GM19043 (cell line): ENCODE data around the gene KLHDC4.
A peak's percentile ranks its signal among the peaks of the same experiment; 100 is the strongest.

ENCODE experiments used
- ATAC-seq: cut with Tn5 transposase; IDR thresholded peaks from one replicate; pipeline ENCODE4 v1.9.1; 2021; ENCODE audit warnings: low read depth; ENCODE audit not compliant: unreplicated experiment

Gene KLHDC4

DNA sequence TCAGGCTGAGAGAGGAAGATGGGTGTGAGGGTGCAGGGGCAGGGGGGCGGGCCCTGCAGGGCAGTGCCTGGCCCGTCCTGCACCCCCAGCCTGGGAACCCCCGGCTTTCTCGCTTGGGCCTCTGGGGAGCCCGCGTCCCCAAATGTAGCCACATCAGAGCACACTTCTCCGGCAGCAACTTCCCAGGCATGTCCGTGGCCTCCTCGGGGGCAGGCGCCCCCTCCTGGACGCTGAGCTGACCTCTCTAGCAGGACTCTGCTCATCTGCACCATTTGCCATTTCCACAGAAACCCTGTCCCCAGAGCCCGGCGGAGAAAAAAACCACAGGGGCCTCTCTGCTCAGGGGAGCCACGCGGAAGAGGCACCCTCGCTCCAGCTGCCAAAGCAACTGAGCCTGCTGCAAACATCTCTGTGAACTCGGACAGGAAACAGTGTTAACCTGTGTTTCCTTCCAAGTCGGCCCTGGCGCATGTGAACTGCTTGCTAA is 63.4 kb downstream of the KLHDC4 start:
- peak; percentile 53 for ATAC-seq

DNA sequence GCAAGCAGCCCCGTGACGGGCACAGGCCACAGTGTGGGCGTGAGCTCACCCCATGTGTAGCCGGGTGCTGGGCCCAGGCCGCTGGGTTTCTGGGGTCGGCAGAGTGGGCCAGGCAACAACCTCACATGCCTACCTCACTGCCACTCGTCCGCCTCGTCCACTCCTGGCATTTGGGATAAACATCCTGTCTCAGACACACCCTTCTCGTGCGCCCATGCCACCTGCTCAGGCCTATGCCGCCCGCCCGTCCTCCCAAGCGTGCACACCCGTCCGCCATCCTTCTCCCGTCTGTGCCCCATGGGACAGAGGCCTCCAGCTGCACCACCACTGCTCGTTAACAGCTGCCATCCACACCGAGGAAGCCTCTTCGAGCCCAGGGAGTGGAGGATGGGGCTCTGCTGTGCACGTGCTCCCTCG is 64.3 kb downstream of the KLHDC4 start:
- ATAC-seq = no peak

DNA sequence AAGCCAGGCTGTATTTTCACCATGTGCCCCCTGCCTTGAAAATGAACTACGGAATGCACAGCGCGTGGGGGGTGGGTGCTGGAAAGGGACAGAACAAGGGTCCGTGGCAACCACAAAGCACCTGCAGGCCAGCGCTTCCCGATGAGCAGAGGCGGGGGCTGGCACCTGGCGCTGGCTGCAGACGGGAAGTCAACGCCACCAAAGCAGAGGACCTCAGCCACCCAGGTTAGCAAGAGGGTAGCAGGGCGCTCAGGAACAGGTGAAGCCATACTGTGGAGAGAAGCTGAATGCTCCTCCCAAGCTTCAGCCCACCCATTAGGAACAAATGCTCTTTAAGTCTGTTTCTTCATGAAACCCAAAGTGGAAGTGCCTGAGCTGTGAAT is 64.7 kb downstream of the KLHDC4 start:
- ATAC-seq = no peak

GRCh38 chr16:87700406-87701077 is 65.2 kb downstream of the KLHDC4 start:
- ATAC-seq = no peak

GRCh38 chr16:87698676-87699199 is 67.0 kb downstream of the KLHDC4 start:
- no peak for ATAC-seq

DNA sequence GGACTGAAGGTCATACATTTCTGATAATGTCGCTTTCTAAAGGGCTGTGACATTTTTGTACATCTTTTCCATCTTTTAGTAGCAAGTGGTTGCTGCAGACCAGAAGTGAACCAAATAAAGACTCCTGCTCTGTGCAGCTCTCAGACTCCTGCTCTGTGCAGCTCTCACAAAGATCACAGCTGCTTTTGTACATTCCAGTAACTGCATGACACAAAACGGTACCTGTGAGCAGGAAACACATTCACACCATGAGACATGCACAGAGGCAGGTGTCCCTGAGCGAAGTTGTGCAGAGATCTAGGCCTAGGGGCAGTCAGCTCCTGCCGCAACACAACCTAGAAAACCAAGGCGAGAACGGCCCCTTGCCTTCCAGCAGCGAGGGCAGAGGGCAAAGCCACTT is 67.5 kb downstream of the KLHDC4 start:
- no peak for ATAC-seq

DNA sequence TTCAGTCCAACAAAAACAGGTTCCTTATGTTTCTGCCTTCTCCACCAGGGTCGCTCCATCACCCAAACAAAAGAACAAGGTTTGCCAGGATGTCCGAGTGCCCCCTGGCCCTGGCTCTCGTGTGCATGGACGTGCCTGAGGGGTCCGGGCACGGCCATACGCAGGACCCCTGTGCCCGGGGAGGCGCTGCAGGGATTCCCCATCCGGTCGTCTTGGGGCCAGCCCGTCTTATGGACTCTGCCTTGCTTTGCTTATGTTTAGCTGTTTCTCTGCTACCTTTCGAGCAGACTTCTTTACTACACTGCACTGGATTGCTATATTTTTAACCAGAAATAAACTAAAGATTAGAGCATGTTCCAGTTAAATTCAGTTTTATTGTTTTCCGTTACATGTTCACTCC is 68.0 kb downstream of the KLHDC4 start:
- ATAC-seq = no peak

- ATAC-seq = no peak
Measured at GRCh38 chr16:87697256-87697655, 68.5 kb downstream of the KLHDC4 start.

DNA sequence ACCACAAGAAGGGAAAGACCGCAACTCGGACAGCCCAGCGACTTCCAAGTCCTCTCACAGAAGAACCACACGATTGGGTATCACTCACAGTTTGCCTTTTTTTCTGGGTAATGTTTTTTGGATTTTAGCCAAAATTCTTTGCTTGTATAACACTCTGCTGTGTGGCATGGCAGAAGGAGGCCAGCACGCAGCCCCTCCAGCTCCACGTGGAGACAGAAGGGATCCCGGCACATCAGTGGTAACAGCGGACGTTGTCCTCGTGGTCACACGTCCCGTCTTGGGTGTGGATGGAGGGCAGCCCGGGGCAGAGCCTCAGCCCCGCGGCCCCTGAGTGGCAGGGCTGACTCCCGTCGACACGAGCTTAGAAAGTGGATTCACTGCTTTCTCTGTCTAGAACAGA is 69.1 kb downstream of the KLHDC4 start:
- ATAC-seq = no peak

DNA sequence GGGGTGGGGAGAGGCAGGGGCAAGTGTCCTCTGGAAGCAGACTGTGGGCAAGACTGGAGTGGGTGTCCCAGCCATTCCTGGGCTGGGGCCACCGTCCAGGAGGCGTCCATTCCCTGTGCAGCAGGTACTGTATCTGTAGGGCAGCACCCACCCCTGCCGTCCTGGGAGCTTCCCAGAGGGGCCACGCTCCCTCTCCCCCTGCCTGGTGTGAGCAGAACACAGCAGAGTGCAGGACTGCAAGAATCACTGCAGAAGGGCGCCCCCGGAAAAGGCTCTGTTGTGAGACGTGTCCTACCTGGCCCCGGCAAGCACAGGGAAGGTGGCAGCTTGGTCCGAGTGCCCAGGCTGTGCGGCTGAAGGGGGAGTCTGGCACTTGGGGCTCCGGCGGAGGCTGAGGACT is 70.3 kb downstream of the KLHDC4 start:
- ATAC-seq = no peak

- no peak for ATAC-seq
Measured at GRCh38 chr16:87694441-87695125, 71.2 kb downstream of the KLHDC4 start.

- no peak for ATAC-seq
Measured at GRCh38 chr16:87693827-87694226, 72.0 kb downstream of the KLHDC4 start.

DNA sequence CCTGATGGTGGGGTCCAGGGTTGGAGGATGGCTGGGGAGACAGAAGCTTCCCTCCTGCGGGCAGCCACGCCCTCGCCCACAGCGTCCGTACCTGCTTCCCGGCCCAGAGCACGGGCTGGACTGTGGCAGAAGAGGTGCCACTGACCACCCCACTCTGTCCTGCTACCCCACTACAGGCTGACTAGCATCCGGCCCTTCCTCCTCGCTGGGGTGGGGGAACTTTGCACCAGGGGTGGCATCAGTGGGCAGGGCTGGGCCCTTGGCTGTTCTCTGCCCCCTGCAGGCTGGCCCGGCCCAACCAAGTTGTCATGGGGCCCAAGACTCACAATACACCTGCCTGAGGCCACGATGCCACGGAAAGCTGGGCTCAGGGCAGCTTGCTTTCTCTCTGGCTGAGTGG is 73.0 kb downstream of the KLHDC4 start:
- no peak for ATAC-seq

DNA sequence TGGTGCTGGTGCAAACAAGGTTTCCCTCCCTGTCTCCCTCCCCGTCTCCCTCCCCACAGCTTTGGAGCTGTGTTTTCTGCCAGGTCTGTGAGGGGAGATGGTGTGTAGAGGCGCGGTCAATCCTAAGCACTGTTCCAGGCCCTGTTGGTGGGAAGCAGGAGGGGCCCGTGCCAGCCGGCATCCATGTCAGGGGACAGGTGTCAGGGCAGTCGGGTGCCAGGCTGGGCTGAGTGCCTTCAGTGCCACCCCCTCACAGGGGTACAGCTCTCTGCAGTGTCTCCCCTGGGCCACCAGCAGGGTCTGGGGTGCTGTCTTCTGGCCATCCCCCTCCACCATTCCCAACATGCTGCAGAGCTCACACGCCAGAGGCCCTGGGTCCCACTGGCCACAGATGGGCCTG is 73.6 kb downstream of the KLHDC4 start:
- no peak for ATAC-seq

- no peak for ATAC-seq
Measured at GRCh38 chr16:87691686-87692079, 74.1 kb downstream of the KLHDC4 start.

DNA sequence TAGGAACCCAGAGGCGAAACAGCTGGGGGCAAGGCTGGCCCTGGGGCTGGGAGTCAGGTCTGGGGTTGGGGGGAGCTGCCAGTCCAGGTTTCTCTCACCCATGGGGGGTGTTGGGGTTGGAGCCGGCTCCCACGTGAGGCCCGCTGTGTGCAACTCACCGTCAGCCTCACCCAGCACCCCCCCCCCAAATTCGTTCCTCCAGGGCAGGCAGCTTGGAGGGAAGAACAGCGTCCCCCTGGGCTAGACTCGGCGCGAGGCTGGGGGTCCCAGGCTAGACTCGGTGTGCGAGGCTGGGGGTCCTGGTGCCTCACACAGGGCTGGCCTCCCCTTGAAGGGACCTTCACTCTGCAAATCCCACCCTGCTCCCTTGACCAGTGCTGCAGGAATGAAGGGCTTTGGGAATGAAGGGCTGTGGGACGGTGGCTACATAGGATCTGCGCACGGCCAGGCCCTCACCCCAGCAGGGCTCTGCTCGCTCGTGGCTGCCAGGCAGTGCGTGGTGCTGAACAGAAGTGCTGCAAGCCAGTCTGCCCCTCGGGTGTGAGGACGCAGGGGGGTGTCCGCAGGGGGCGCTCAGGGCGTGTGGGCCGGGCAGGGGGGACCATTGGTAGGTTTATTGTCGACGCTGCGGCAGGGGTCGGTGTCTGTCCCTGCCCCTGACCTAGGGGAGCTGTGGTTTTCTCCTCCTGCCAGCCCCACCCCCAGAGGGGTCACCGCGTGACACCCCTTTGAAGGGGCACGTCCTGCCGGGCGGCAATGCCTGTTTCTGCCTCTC is 74.7 kb downstream of the KLHDC4 start:
- no peak for ATAC-seq

- ATAC-seq = no peak
Measured at GRCh38 chr16:87689956-87690465, 75.8 kb downstream of the KLHDC4 start.

DNA sequence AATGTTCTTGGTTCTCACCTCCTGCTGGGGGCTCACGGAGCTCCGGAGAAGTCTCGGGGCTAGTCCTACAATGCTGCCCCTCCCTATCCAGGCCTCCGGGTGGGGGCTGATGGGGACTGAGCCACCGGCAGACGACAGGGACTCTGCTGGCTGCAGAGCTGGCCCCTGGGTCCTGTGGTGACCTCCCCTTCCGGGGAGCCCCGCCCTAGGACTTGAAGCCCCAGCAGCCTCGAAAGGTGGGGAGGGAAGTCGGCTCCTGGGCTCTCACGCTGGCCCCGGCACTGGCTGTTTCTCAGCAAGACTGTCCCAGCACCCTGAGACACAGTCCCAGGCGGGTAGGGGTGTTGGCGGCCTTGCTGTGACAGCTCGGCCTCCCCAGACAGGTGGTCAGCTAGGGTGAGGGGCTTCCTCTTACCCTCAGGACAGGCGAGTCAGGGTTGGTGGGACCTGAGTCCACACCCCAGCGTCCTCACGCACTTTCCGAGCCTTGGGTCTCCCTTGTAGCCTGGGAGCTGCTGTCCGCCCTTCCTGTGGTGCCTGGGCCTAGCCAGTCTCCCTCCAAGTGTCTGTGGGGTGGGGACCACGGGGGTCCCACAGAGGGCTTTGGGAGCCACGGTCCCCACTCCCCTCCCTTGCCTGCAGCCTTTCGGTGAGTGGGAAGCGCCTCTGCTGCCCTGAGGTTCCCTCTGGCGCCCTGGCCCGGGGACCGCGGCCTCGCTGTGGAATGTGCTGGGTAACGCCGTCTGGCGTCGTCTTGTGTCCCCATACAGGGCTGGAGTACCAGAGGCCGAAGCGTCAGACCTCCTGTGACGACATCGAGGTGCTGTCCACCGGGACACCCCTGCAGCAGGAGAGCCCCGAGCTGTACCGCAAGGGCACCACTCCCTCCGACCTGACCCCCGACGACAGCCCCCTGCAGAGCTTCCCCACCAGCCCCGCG is 76.6 kb downstream of the KLHDC4 start:
- ATAC-seq = no peak

GRCh38 chr16:87687998-87688529 is 77.7 kb downstream of the KLHDC4 start:
- ATAC-seq = no peak
